ENCODE data around the gene PDZD7.

- TF ChIP-seq TCF4 (CRISPR knock-in tag; IDR thresholded peaks at IDR 0.05; ENCODE audit: borderline replicate concordance) (no peak), ZNF70 (CRISPR knock-in tag; IDR thresholded peaks at IDR 0.05) (no peak), ISL1 (CRISPR knock-in tag; IDR thresholded peaks at IDR 0.05) (no peak)
Measured at GRCh38 chr10:101046332-101047238, 15.7 kb upstream of the PDZD7 start.

Data from SK-N-SH treated with all-trans-retinoic acid at 6 μM for 48 hours (cell line).